HG02938 (cell line): ENCODE data around the gene BEND4.
A peak's percentile ranks its signal among the peaks of the same experiment; 100 is the strongest.

Source experiments
- ATAC-seq: cut with Tn5 transposase; IDR thresholded peaks from one replicate; pipeline ENCODE4 v1.9.1; 2021; ENCODE audit warnings: mild to moderate bottlenecking, moderate library complexity; ENCODE audit not compliant: unreplicated experiment

The BEND4 gene

GRCh38 chr4:42112846-42113245 is 39.6 kb downstream of the BEND4 start:
- no peak for ATAC-seq

GRCh38 chr4:42104521-42104920 is 47.9 kb downstream of the BEND4 start:
- no peak for ATAC-seq

- ATAC-seq, result no peak
These were observed 50.9 kb downstream of the BEND4 start for GRCh38 chr4:42101446-42101975.

GRCh38 chr4:42088386-42088785 is 64.1 kb downstream of the BEND4 start:
- ATAC-seq, result no peak

- ATAC-seq, result no peak
These were observed 68.6 kb downstream of the BEND4 start for GRCh38 chr4:42083816-42084215.

GRCh38 chr4:42080306-42080705 is 72.1 kb downstream of the BEND4 start:
- peak; percentile 50 for ATAC-seq

GRCh38 chr4:42078184-42078801 is 74.2 kb downstream of the BEND4 start:
- ATAC-seq, result peak; percentile 95

- no peak for ATAC-seq
These were observed 78.2 kb downstream of the BEND4 start for GRCh38 chr4:42074294-42074693.

- ATAC-seq, result no peak
These were observed 82.0 kb downstream of the BEND4 start for GRCh38 chr4:42070463-42070862.

- no peak for ATAC-seq
These were observed 85.2 kb downstream of the BEND4 start for GRCh38 chr4:42067264-42067663.

- no peak for ATAC-seq
These were observed 86.1 kb downstream of the BEND4 start for GRCh38 chr4:42066402-42066801.
